ENCODE measurements around the gene FREY1. TPM values are rescaled to one million over a fixed set of nuclear protein-coding genes. Genes with fewer than 3 reads are reported as not detected.
A peak's percentile ranks its signal among the peaks of the same experiment; 100 is the strongest.

Gene FREY1, protein sequence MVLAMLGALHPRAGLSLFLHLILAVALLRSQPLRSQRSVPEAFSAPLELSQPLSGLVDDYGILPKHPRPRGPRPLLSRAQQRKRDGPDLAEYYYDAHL
- 1 to 10 TPM; 1.0 to 1.5 TPM for total RNA-seq

DNA sequence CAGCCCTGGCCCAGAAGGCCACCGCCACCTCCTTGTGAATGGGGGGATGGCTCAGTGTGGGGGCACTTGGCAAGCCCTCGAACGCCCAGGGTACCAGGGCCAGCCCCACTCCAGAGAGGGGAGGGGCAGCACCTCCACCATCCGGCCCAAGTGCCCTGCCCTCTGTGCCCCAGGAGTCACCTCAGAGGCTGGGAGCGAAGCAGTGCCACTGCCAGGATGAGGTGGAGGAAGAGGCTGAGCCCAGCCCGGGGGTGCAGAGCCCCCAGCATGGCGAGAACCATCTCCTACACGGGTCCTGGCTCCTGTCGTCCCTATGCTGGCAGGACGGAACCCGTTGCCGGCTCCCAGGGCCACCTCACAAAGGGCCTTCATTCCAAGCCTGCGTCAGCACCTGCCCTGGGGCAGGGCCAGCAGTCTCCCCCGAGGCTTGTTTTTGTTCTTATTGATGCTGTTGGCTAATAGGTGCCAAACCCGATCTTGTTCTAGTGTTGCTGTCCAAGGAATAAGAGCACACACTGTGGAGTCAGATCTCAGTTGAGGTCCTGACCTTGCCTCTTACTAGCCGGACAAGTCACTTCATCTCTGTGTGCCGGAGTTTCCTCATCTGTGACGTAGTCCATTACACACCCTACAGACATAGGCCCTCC is at the start of gene FREY1:
Gene FREY1, minus strand, starts transcription at position 307 of the 647 bp plus-strand sequence. Its CDS starts 26 bp downstream, at position 281.
- H3K4me1 Mint-ChIP-seq: peaks cover 3% of the 10 kb centered on the region
- CTCF ChIA-PET: no interaction called here

DNA sequence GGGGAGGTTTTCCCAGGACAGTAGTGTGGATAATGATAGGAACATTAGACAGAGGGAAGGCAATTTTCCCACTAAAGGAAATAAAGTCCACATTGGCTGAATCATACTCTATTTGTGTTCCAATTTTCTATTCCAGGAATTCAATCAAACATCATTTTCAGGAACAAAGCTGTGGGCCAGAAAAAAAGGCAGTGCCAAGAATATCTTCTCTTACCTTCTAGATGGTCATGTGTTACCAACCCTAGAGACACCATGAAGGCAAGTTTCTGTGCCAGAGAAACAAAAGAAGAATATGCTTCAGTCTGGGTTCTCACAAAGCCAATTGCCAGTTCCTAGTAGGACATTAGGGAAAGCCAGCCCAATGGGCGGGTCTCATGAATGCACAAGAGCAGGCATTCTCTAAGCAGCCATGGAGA is 42.9 kb upstream of the FREY1 start:
- no peak overlapping the region for H3K4me3 Mint-ChIP-seq
- H3K4me1 Mint-ChIP-seq: no peaks in the 10 kb centered on the region
- no peak for DNase-seq
- H3K9me3 Mint-ChIP-seq (ENCODE audit: low read depth): no peaks in the 10 kb centered on the region
- POLR2A ChIA-PET: no interaction called here
- no peaks in the 10 kb centered on the region for H3K27me3 Mint-ChIP-seq
- ATAC-seq: no peak
- H3K36me3 Mint-ChIP-seq (ENCODE audit: low read depth): peaks cover 18% of the 10 kb centered on the region
- intact Hi-C loops (cut with DNase I, micrococcal nuclease): no loop called here
- no peak overlapping the region for H3K27ac Mint-ChIP-seq
- CTCF ChIA-PET: interaction anchor here (0.6 to 3.0 kb wide), 4 partner anchors 15 to 610 kb away, joined by 3 to 24 read pairs (median 4); no protein-coding TSS in a partner anchor

More for the DNA sequence above, at the start of gene FREY1:
- Mint-ChIP-seq H3K27ac (no peak within 1 kb of the TSS), H3K9me3 (ENCODE audit: low read depth) (no peaks in the 10 kb centered on the region), H3K4me3 (no peak within 1 kb of the TSS), H3K36me3 (ENCODE audit: low read depth) (peaks cover 4% of the 10 kb centered on the region), H3K27me3 (no peaks in the 10 kb centered on the region)
- intact Hi-C loops (cut with DNase I, micrococcal nuclease): no loop called here
- POLR2A ChIA-PET: no interaction called here
- DNase-seq (no peak), ATAC-seq (no peak)

DNA sequence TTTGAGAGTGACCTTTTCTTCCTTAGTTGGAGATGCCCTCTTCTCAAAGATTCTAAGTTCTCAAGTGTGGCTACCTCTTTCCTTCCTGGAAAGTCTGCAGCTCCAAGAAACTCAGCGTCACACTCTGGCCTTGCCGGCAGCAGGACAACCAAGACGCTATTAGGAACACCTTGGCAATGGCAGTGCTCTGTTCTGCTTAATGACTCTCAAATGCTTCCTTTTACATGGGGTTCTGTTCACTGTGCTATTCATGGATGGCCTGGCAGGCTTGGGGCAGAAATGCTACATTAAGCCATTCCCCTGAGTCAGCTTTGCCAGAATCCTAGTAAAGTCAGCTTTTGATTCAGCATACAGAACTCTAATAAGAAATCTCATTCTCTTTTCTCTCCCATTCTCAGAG is 41.3 kb upstream of the FREY1 start:
- Mint-ChIP-seq H3K27ac (peak overlapping the region; percentile 61), H3K36me3 (ENCODE audit: low read depth) (peaks cover 18% of the 10 kb centered on the region), H3K4me1 (no peaks in the 10 kb centered on the region), H3K27me3 (no peaks in the 10 kb centered on the region), H3K9me3 (ENCODE audit: low read depth) (no peaks in the 10 kb centered on the region), H3K4me3 (no peak overlapping the region)
- ATAC-seq: no peak
- CTCF ChIA-PET: interaction anchor here (0.8 to 1.0 kb wide), 3 partner anchors 11 to 58 kb away, joined by 3 to 4 read pairs (median 4); no protein-coding TSS in a partner anchor
- intact Hi-C loops (cut with DNase I, micrococcal nuclease): no loop called here
- POLR2A ChIA-PET: no interaction called here
- DNase-seq: no peak

DNA sequence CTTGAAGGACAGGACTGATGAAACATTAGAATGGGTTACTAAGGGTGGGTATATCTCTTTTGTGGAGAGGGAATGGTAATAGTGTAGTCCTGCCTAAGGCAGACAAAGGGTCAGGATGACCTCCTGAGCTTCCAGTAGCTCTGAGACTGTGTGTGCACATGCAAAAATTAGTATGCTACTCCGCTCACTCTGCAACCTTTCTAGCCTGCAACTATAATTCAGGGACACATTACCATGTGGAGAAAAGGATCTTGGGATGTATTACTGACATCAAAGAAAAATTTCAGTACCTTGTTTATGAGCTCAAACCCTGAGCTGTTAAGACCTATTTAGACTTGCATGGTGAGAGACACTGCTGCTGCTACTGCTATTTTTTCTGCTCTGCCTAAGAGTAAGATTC is 40.8 kb upstream of the FREY1 start:
- ATAC-seq (no peak), DNase-seq (no peak)
- Mint-ChIP-seq H3K9me3 (ENCODE audit: low read depth) (no peaks in the 10 kb centered on the region), H3K27ac (no peak overlapping the region), H3K36me3 (ENCODE audit: low read depth) (peaks cover 16% of the 10 kb centered on the region), H3K4me3 (no peak overlapping the region), H3K4me1 (no peaks in the 10 kb centered on the region), H3K27me3 (no peaks in the 10 kb centered on the region)
- CTCF ChIA-PET: interaction anchor here (0.8 to 1.0 kb wide), 3 partner anchors 11 to 59 kb away, joined by 3 to 4 read pairs (median 4); no protein-coding TSS in a partner anchor
- POLR2A ChIA-PET: no interaction called here
- intact Hi-C loops (cut with DNase I, micrococcal nuclease): no loop called here

DNA sequence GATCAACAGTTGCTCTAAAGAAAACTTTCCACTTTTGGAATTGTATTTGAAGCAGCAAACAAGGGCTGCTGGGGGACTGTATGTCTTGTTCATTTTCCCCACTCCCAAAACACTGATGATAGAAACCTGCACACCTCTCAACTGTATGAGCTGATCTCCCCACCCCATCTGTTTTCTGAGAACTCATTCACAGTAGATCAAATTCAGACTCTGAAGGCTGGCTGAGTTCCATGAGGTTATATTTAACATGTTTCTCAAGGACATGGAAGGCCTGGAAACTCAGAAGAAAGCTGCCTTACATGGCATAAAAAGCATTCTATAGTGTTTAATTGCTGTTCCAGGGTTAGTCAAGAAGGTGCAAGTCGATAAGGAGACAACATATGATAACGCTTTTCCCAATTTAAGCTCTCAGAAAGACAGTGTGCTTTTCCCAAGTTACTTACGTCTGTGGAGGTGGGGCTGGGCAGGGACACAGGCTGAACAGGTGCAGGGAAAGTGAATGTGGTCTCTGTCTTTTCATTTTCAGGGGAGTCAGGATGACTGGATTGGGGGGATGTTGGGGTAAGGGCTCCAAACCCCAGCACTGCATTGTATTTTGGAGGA is 38.4 kb upstream of the FREY1 start:
- ChIA-PET CTCF (interaction anchor here (1.4 kb wide), 1 partner anchor 21 kb away, joined by 4 read pairs; no protein-coding TSS in a partner anchor), POLR2A (no interaction called here)
- no peaks in the 10 kb centered on the region for H3K9me3 Mint-ChIP-seq (ENCODE audit: low read depth)
- DNase-seq (no peak), ATAC-seq (no peak)
- peaks cover 14% of the 10 kb centered on the region for H3K36me3 Mint-ChIP-seq (ENCODE audit: low read depth)
- H3K27ac Mint-ChIP-seq: no peak overlapping the region
- H3K4me1 Mint-ChIP-seq: peaks cover 2% of the 10 kb centered on the region
- H3K27me3 Mint-ChIP-seq: no peaks in the 10 kb centered on the region
- H3K4me3 Mint-ChIP-seq: no peak overlapping the region
- intact Hi-C loops (cut with DNase I, micrococcal nuclease): no loop called here

DNA sequence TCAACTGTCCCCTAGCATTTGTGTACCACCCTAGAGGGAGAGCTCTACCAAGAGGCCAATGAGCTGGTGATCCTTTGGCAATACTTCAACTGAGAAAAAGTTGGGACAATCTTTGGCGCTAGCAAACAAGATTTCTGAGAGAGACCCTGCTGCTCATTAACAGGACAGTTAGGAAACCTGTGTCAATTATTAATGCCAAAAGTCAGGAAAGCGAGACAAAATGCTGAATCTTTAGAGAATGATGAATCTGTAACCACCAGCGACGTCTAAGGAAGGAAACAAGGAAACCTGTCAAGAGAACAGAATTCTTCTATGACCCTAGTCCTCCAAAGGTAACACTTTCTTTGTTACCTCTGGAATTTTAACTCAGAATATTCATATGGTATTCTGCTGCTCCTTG is 35.3 kb upstream of the FREY1 start:
- intact Hi-C loops (cut with DNase I, micrococcal nuclease): no loop called here
- Mint-ChIP-seq H3K4me1 (peaks cover 2% of the 10 kb centered on the region), H3K27me3 (no peaks in the 10 kb centered on the region), H3K27ac (no peak overlapping the region), H3K9me3 (ENCODE audit: low read depth) (no peaks in the 10 kb centered on the region), H3K36me3 (ENCODE audit: low read depth) (peaks cover 12% of the 10 kb centered on the region), H3K4me3 (no peak overlapping the region)
- no peak for DNase-seq
- ChIA-PET CTCF (interaction anchor here (1.0 to 2.6 kb wide), 5 partner anchors 10 to 553 kb away, joined by 3 to 14 read pairs (median 5); no protein-coding TSS in a partner anchor), POLR2A (no interaction called here)
- no peak for ATAC-seq

DNA sequence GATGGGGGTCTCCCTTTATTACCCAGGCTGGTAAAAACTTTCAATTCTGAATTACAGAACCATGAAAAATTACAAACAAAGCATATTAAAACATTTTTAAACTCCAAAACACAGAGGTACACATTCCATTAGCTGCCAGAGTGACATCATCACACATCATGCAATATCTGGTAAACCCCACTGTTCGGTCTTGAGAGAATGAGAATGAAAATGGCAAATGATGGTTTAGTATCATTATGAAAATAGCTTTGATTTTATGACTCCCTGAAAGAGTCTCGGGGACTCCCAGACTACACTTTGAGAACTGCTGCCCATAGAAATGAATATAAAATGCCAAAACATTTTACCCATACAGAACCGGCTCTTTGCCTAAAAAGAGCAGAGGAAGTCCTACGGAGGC is 34.2 kb upstream of the FREY1 start:
- H3K36me3 Mint-ChIP-seq (ENCODE audit: low read depth): peaks cover 17% of the 10 kb centered on the region
- H3K4me1 Mint-ChIP-seq: peaks cover 2% of the 10 kb centered on the region
- ChIA-PET CTCF (interaction anchor here (0.6 to 2.6 kb wide), 5 partner anchors 11 to 549 kb away, joined by 3 to 14 read pairs (median 4); no protein-coding TSS in a partner anchor), POLR2A (interaction anchor here (0.5 to 0.7 kb wide), 2 partner anchors 18 to 40 kb away, joined by 3 read pairs; no protein-coding TSS in a partner anchor)
- ATAC-seq (peak; percentile 85), DNase-seq (no peak)
- intact Hi-C loops (cut with DNase I, micrococcal nuclease): no loop called here
- no peaks in the 10 kb centered on the region for H3K27me3 Mint-ChIP-seq
- H3K4me3 Mint-ChIP-seq: no peak overlapping the region
- no peaks in the 10 kb centered on the region for H3K9me3 Mint-ChIP-seq (ENCODE audit: low read depth)
- peak overlapping the region; percentile 63 for H3K27ac Mint-ChIP-seq

DNA sequence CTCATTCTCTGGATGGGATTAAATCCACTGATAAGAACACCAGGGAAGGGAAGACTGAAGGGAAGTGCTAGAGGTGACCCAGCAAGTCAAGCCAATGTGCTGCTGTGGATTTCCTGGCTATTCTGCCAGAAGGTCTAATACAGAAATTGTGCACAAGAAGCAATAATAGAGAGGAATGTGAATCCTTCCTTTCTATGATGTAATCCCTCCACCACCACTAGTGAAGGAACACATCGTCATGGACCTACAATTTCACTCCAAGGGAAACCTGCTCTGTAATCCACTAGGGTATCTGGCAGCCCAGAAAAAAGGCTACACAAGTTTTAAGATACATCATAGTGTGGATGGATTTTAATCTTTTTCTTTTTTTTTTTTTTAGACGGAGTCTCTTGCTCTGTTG is 32.8 kb upstream of the FREY1 start:
- H3K36me3 Mint-ChIP-seq (ENCODE audit: low read depth): peaks cover 10% of the 10 kb centered on the region
- H3K4me1 Mint-ChIP-seq: peaks cover 2% of the 10 kb centered on the region
- ATAC-seq (no peak), DNase-seq (no peak)
- no peaks in the 10 kb centered on the region for H3K9me3 Mint-ChIP-seq (ENCODE audit: low read depth)
- no peak overlapping the region for H3K4me3 Mint-ChIP-seq
- CTCF ChIA-PET: interaction anchor here (0.6 to 0.7 kb wide), 2 partner anchors 58 to 63 kb away, joined by 3 read pairs; no protein-coding TSS in a partner anchor
- POLR2A ChIA-PET: no interaction called here
- H3K27ac Mint-ChIP-seq: no peak overlapping the region
- intact Hi-C loops (cut with DNase I, micrococcal nuclease): no loop called here
- H3K27me3 Mint-ChIP-seq: no peaks in the 10 kb centered on the region

DNA sequence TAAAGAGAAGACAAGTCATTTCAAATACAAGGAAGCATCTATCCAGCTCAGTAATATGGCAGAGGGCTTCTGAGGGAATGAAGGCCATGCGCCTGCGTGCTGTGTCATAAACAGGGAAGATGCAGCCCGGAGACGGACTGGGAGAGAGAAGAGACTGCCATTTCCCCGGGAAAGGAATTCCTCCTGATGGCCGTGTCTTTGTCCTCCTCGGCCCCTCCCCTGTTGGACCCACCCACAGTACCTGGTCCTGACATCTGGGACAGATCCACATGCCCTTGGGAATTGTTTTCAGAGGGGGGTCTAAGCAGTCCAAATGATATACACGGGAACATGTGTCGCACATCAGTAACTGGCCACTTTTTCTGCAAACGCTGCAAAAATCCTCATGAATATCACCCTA is 30.8 kb upstream of the FREY1 start:
- Mint-ChIP-seq H3K4me3 (no peak overlapping the region), H3K36me3 (ENCODE audit: low read depth) (peaks cover 13% of the 10 kb centered on the region), H3K27me3 (no peaks in the 10 kb centered on the region), H3K9me3 (ENCODE audit: low read depth) (no peaks in the 10 kb centered on the region), H3K4me1 (peaks cover 2% of the 10 kb centered on the region), H3K27ac (no peak overlapping the region)
- no peak for ATAC-seq
- intact Hi-C loops (cut with DNase I, micrococcal nuclease): no loop called here
- POLR2A ChIA-PET: no interaction called here
- no peak for DNase-seq
- CTCF ChIA-PET: no interaction called here

DNA sequence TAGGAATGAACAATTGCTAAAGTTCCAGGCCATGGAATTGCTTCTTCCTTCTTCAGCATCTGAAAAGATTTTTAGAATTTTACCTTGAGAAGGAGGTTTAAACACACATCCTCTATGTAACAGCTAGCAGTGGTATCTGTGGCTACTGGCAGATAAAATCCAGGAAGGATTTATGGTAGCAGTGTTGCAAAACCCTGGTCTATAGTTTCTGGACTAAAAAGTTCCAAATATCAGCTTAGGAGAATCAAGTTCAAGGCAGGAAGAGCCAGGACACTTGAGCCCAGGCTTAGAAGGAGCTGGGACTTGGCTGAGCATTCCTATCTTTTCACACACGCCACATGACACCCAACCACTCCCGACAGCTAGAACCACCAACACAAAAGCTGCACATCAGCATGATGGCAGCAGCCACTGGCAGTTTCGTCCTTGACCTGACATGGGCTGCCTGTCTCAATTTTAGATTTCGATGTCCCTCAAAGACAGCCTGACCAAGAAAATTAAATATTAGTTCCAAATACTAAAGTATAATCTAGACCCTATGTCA is 29.5 kb upstream of the FREY1 start:
- peaks cover 3% of the 10 kb centered on the region for H3K4me1 Mint-ChIP-seq
- intact Hi-C loops (cut with DNase I, micrococcal nuclease): no loop called here
- H3K27me3 Mint-ChIP-seq: no peaks in the 10 kb centered on the region
- DNase-seq: no peak
- ChIA-PET POLR2A (no interaction called here), CTCF (no interaction called here)
- H3K36me3 Mint-ChIP-seq (ENCODE audit: low read depth): peaks cover 13% of the 10 kb centered on the region
- H3K27ac Mint-ChIP-seq: no peak overlapping the region
- no peaks in the 10 kb centered on the region for H3K9me3 Mint-ChIP-seq (ENCODE audit: low read depth)
- ATAC-seq: no peak
- H3K4me3 Mint-ChIP-seq: no peak overlapping the region

DNA sequence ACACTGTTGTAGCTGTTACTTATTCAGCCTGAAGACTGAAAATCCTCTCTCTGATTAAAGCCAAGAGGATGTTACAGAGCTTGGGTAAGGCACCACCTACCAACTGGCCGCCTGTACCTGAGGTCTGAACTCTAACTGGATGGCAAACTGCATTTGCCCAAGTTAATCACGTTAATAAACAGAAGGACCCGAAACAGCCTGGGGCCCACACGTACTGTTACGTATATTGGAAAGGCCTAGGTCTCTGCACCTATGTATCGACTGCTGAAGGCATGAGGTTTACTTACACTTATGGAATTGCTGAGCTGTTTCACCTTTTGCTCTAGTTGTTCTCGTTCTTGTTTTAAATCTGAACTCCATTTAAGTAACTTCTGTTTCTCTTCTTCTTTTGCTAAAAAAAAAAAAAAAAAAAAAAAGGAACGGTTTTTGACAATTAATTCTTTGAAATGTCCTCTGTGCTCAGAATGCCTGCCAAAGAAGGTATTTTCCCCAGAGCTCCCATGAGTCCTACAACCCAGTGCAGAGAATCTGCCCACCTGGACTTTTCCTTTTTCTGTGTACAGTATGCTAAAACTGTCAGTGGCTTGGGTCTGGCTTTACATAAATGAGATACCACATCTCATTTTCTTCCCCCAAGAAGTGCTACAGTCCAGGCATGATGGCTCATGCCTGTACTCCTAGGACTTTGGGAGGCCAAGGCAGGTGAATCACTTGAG is 28.4 kb upstream of the FREY1 start:
- intact Hi-C loops (cut with DNase I, micrococcal nuclease): no loop called here
- no peak for ATAC-seq
- H3K36me3 Mint-ChIP-seq (ENCODE audit: low read depth): peaks cover 13% of the 10 kb centered on the region
- H3K9me3 Mint-ChIP-seq (ENCODE audit: low read depth): no peaks in the 10 kb centered on the region
- H3K4me3 Mint-ChIP-seq: no peak overlapping the region
- H3K27me3 Mint-ChIP-seq: no peaks in the 10 kb centered on the region
- DNase-seq: no peak
- CTCF ChIA-PET: interaction anchor here (0.7 kb wide), 1 partner anchor 682 kb away, joined by 6 read pairs; the partner anchor contains the start of gene ATG13
- POLR2A ChIA-PET: no interaction called here
- H3K27ac Mint-ChIP-seq: no peak overlapping the region
- peaks cover 8% of the 10 kb centered on the region for H3K4me1 Mint-ChIP-seq
